ENCODE data around the gene KHK. TPM values are rescaled to one million over a fixed set of nuclear protein-coding genes. Genes with fewer than 3 reads are reported as not detected.

KHK gene
- polyA plus RNA-seq, 1 of the 3 experiments (the other 2 are of a cell fraction), result 10.3 TPM

- no peak for DNase-seq
- Histone ChIP-seq H3K9me3 (peaks cover 4% of the 10 kb centered on the region), H3K4me1 (ENCODE audit: control insufficient read depth in 1 of 2, insufficient read depth in 2 of 2, low read depth in 1 of 2, low read length in 1 of 2) (peaks cover 4 to 8% of the 10 kb centered on the region in 2 experiments; a peak in 3 of 4 replicates), H3K9me2 (no peaks in the 10 kb centered on the region), H3F3A (replicated peaks; ENCODE audit: insufficient read depth) (no peaks in the 10 kb centered on the region), H3K79me2 (ENCODE audit: insufficient read depth) (peaks cover 13% of the 10 kb centered on the region), H3K36me3 (replicated peaks in 1 of 2; ENCODE audit: control insufficient read depth in 1 of 2, insufficient read depth in 2 of 2, low read length in 1 of 2) (no peaks in the 10 kb centered on the region), H3K4me3 (ENCODE audit: low read depth in 2 of 2, low read length in 1 of 2) (no peak overlapping the region), H4K20me1 (ENCODE audit: insufficient read depth) (peaks cover 4% of the 10 kb centered on the region; the same call in 1 of the 2 replicates), H3K27me3 (ENCODE audit: insufficient read depth) (peaks cover 24% of the 10 kb centered on the region; the same call in 1 of the 2 replicates), H3K27ac (ENCODE audit: low read depth in 2 of 2, low read length in 1 of 2) (no peak overlapping the region), H3K9ac (no peak overlapping the region), H3K4me2 (no peak overlapping the region), H2AFZ (ENCODE audit: low read depth) (no peak overlapping the region)
- 80% methylated on average over 7 of the region's 7 CpGs for WGBS (ENCODE audit: low lambda C conversion rate)
- no peak for TF ChIP-seq TEAD4 (IDR thresholded peaks at IDR 0.05; ENCODE audit: borderline replicate concordance, insufficient read depth)
- ChIA-PET POLR2A (no interaction called here), CTCF (interaction anchor here (1.2 to 1.6 kb wide), 2 partner anchors 28 to 54 kb away, joined by 4 to 5 read pairs; no protein-coding TSS in a partner anchor)
Measured at GRCh38 chr2:27138111-27138510, 51.5 kb downstream of the KHK start.

GRCh38 chr2:27139310-27139709 is 52.7 kb downstream of the KHK start, which contains the start of gene PRR30:
Gene PRR30 (minus strand): TSS chr2:27139410. CDS start chr2:27138329, 1,081 bp downstream.
- TF ChIP-seq PBX3 (IDR thresholded peaks at IDR 0.05), result no peak
- no peak for TF ChIP-seq FOXJ3 (CRISPR knock-in tag; IDR thresholded peaks at IDR 0.05)
- no peak for TF ChIP-seq USF2 (IDR thresholded peaks at IDR 0.05; ENCODE audit: borderline replicate concordance, low read depth, low read length)
- TF ChIP-seq CHD2 (IDR thresholded peaks at IDR 0.05; ENCODE audit: low read length, partially characterized antibody), result no peak
- TF ChIP-seq FOSL2 (IDR thresholded peaks at IDR 0.05; ENCODE audit: borderline replicate concordance, low read depth), result no peak
- 33% methylated on average over 2 of the region's 4 CpGs for WGBS (ENCODE audit: low lambda C conversion rate)
- DNase-seq, result no peak
- no peak within 1 kb of the TSS for H3K4me2 ChIP-seq
- peaks cover under 1% of the 10 kb centered on the region; the same call in 1 of the 2 replicates for H3K79me2 ChIP-seq (ENCODE audit: insufficient read depth)
- ChIA-PET CTCF (interaction anchor here (0.8 to 1.5 kb wide), 2 partner anchors 141 to 164 kb away, joined by 3 read pairs; no protein-coding TSS in a partner anchor), POLR2A (interaction anchor here (0.7 kb wide), 1 partner anchor 20 kb away, joined by 3 read pairs; no protein-coding TSS in a partner anchor)
- peaks cover 6% of the 10 kb centered on the region for H3K9me3 ChIP-seq
- no peak within 1 kb of the TSS for H2AFZ ChIP-seq (ENCODE audit: low read depth)
- no peaks in the 10 kb centered on the region for H4K20me1 ChIP-seq (ENCODE audit: insufficient read depth)
- no peak within 1 kb of the TSS for H3K4me3 ChIP-seq (ENCODE audit: low read depth in 2 of 2, low read length in 1 of 2)
- H3K9me2 ChIP-seq, result no peaks in the 10 kb centered on the region
- no peaks in the 10 kb centered on the region for H3F3A ChIP-seq (replicated peaks; ENCODE audit: insufficient read depth)
- peaks cover 29% of the 10 kb centered on the region; the same call in 1 of the 2 replicates for H3K27me3 ChIP-seq (ENCODE audit: insufficient read depth)
- H3K4me1 ChIP-seq (ENCODE audit: control insufficient read depth in 1 of 2, insufficient read depth in 2 of 2, low read depth in 1 of 2, low read length in 1 of 2), result no peaks in the 10 kb centered on the region; a peak in 1 of 4 replicates
- H3K9ac ChIP-seq, result no peak within 1 kb of the TSS
- no peak within 1 kb of the TSS for H3K27ac ChIP-seq (ENCODE audit: low read depth in 2 of 2, low read length in 1 of 2)
- H3K36me3 ChIP-seq (replicated peaks in 1 of 2; ENCODE audit: control insufficient read depth in 1 of 2, insufficient read depth in 2 of 2, low read length in 1 of 2), result no peaks in the 10 kb centered on the region

- peaks cover 29% of the 10 kb centered on the region; the same call in 1 of the 2 replicates for H3K27me3 ChIP-seq (ENCODE audit: insufficient read depth)
- peak; percentile 6 for DNase-seq
- no peaks in the 10 kb centered on the region for H3K36me3 ChIP-seq (replicated peaks in 1 of 2; ENCODE audit: control insufficient read depth in 1 of 2, insufficient read depth in 2 of 2, low read length in 1 of 2)
- no peaks in the 10 kb centered on the region for H3F3A ChIP-seq (replicated peaks; ENCODE audit: insufficient read depth)
- H3K4me2 ChIP-seq, result no peak overlapping the region
- no peak overlapping the region for H3K4me3 ChIP-seq (ENCODE audit: low read depth in 2 of 2, low read length in 1 of 2)
- H3K4me1 ChIP-seq (ENCODE audit: control insufficient read depth in 1 of 2, insufficient read depth in 2 of 2, low read depth in 1 of 2, low read length in 1 of 2), result no peaks in the 10 kb centered on the region
- no peaks in the 10 kb centered on the region for H3K79me2 ChIP-seq (ENCODE audit: insufficient read depth)
- H4K20me1 ChIP-seq (ENCODE audit: insufficient read depth), result no peaks in the 10 kb centered on the region
- H3K9ac ChIP-seq, result no peak overlapping the region
- CTCF ChIA-PET, result interaction anchor here (1.0 to 1.9 kb wide), 4 partner anchors 9 to 56 kb away, joined by 3 to 5 read pairs (median 4); partner anchors contain the start of genes ABHD1, KHK and PREB
- WGBS (ENCODE audit: low lambda C conversion rate), result 63% methylated on average over 1 of the region's 1 CpG
- peaks cover 6% of the 10 kb centered on the region for H3K9me3 ChIP-seq
- H3K27ac ChIP-seq (ENCODE audit: low read depth in 2 of 2, low read length in 1 of 2), result no peak overlapping the region
- H3K9me2 ChIP-seq, result no peaks in the 10 kb centered on the region
- POLR2A ChIA-PET, result no interaction called here
- TF ChIP-seq FOXJ3 (CRISPR knock-in tag; IDR thresholded peaks at IDR 0.05), result no peak
- TF ChIP-seq USF1 (IDR thresholded peaks at IDR 0.05; ENCODE audit: borderline replicate concordance, low read depth), result no peak
- no peak for TF ChIP-seq TCF12 (IDR thresholded peaks at IDR 0.05)
- TF ChIP-seq TAF1 (IDR thresholded peaks at IDR 0.05; ENCODE audit: borderline replicate concordance, low read depth, low read length), result no peak
- no peak for TF ChIP-seq NFIC (IDR thresholded peaks at IDR 0.05; ENCODE audit: borderline replicate concordance)
- H2AFZ ChIP-seq (ENCODE audit: low read depth), result no peak overlapping the region
Measured at GRCh38 chr2:27143285-27143684, 56.7 kb downstream of the KHK start.

Data from SK-N-SH (cell line).